Measurements from ENCODE around the gene ABLIM3. TPM values are rescaled to one million over a fixed set of nuclear protein-coding genes. Genes with fewer than 3 reads are reported as not detected.

The ABLIM3 gene
- total and polyA plus RNA-seq, 2 of the 8 experiments (the other 6 are each of a cell fraction or from before 2014, with no cell fraction given), result 0.36 to 0.56 TPM

GRCh38 chr5:149185067-149185466 lies 43.8 kb downstream of the ABLIM3 start:
- FAIRE-seq, result no peak
- no peak overlapping the region for H4K91ac ChIP-seq (replicated peaks; ENCODE audit: insufficient read length, low read length)
- H2BK20ac ChIP-seq (ENCODE audit: low read length), result no peak overlapping the region
- H3K4me2 ChIP-seq (ENCODE audit: insufficient read depth in 1 of 2, low read depth in 2 of 2, low read length in 2 of 2), result no peak overlapping the region
- H2BK15ac ChIP-seq (ENCODE audit: low read length), result no peak overlapping the region
- H3K27me3 ChIP-seq (replicated peaks in 1 of 4; ENCODE audit: control insufficient read depth in 3 of 4, extremely low read depth in 1 of 4, insufficient read depth in 3 of 4, low read length in 3 of 4), result peaks cover 0 to 1% (median 0%) of the 10 kb centered on the region in 4 experiments; a peak in 1 of 7 replicates
- no peaks in the 10 kb centered on the region for H3K9me3 ChIP-seq (ENCODE audit: insufficient read depth in 2 of 2, low read depth in 1 of 2, low read length in 1 of 2)
- no peak overlapping the region for H2BK12ac ChIP-seq (ENCODE audit: low read depth, low read length)
- ChIA-PET POLR2A (ENCODE audit: partially characterized antibody) (no interaction called here), CTCF (ENCODE audit: partially characterized antibody) (interaction anchor here (1.2 to 1.6 kb wide), 4 partner anchors 44 to 70 kb away, joined by 3 to 5 read pairs (median 4); partner anchors contain the start of gene ABLIM3)
- no peak overlapping the region for H2BK120ac ChIP-seq (replicated peaks; ENCODE audit: low read depth, low read length)
- H2AK5ac ChIP-seq (ENCODE audit: low read depth, low read length), result no peak overlapping the region
- no peak overlapping the region for H4K5ac ChIP-seq (ENCODE audit: insufficient read length, low read depth, low read length)
- no peak overlapping the region for H3K23ac ChIP-seq (ENCODE audit: insufficient read length)
- 90% methylated on average over 3 of the region's 3 CpGs; no CpG with 5 or more reads in 1 of the 2 experiments for WGBS, 2 experiments (ENCODE audit: extremely low coverage in 1 of 2, insufficient coverage in 1 of 2, insufficient read length in 1 of 2, insufficient replicate concordance in 2 of 2, low coverage in 1 of 2, low lambda C conversion rate in 2 of 2, missing lambda C conversion rate in 1 of 2)
- no peak overlapping the region for H3K9ac ChIP-seq (replicated peaks in 1 of 4; ENCODE audit: extremely low read depth in 1 of 4, low read depth in 3 of 4, low read length in 3 of 4)
- H2BK5ac ChIP-seq (ENCODE audit: low read depth, low read length), result no peak overlapping the region
- H3K23me2 ChIP-seq (ENCODE audit: low read depth, low read length), result no peaks in the 10 kb centered on the region
- no peak overlapping the region for H3K27ac ChIP-seq (ENCODE audit: low read depth, low read length)
- H3K14ac ChIP-seq (ENCODE audit: insufficient read length), result no peak overlapping the region
- H4K20me1 ChIP-seq (replicated peaks in 1 of 2; ENCODE audit: control insufficient read depth in 1 of 2, insufficient read depth in 2 of 2, low read length in 2 of 2), result no peaks in the 10 kb centered on the region
- H3K4ac ChIP-seq (replicated peaks; ENCODE audit: insufficient read length, low read depth, low read length), result no peak overlapping the region
- H2AFZ ChIP-seq (ENCODE audit: low read length), result no peak overlapping the region
- no peaks in the 10 kb centered on the region for H3K36me3 ChIP-seq (ENCODE audit: control insufficient read depth in 2 of 4, insufficient read depth in 4 of 4, low read length in 3 of 4)
- no peak overlapping the region for H3K18ac ChIP-seq (ENCODE audit: extremely low read depth, low read length)
- no peaks in the 10 kb centered on the region for H3K79me2 ChIP-seq (ENCODE audit: control insufficient read depth in 1 of 2, insufficient read depth in 2 of 2, low read length in 2 of 2)
- no peak for DNase-seq (ENCODE audit: low read depth in 1 of 2, low spot score in 2 of 2)
- no peak overlapping the region for H4K8ac ChIP-seq (ENCODE audit: extremely low read depth, insufficient read depth, low read length)
- no peaks in the 10 kb centered on the region for H3K79me1 ChIP-seq (ENCODE audit: low read depth, low read length)
- H3K4me3 ChIP-seq (ENCODE audit: extremely low read depth in 1 of 4, insufficient read depth in 2 of 4, low read depth in 3 of 4, low read length in 4 of 4), result no peak overlapping the region
- no peak for TF ChIP-seq RAD21 (IDR thresholded peaks at IDR 0.05 in 1 of 2, conservative IDR thresholded peaks at IDR 0.05 in 1 of 2; ENCODE audit: low read depth in 2 of 2, low read length in 2 of 2)
- no peak for TF ChIP-seq FOSL1 (IDR thresholded peaks at IDR 0.05; ENCODE audit: insufficient read depth, low read depth, low read length)
- no peaks in the 10 kb centered on the region for H3K4me1 ChIP-seq (replicated peaks in 1 of 4; ENCODE audit: control insufficient read depth in 3 of 4, insufficient read depth in 4 of 4, low read length in 3 of 4)
- H3K56ac ChIP-seq (replicated peaks; ENCODE audit: insufficient read length, low read depth, low read length), result no peak overlapping the region
